ENCODE data around the gene GP2. TPM values are rescaled to one million over a fixed set of nuclear protein-coding genes. Genes with fewer than 3 reads are reported as not detected.

GP2 gene
- total RNA-seq (1 to 10 TPM in 3 of 9 donors, not detected in 6; 2.0 to 9.0 (median 8.8) TPM), polyA plus RNA-seq (1 to 10 TPM in 1 of 3 donors, under 1 TPM in 1, not detected in 1; 0.48 to 2.8 TPM)
- long read RNA-seq, donor 1, result 0 reads
- long read RNA-seq, donor 2, result 0 reads
- long read RNA-seq, donor 3, result 0 reads
- long read RNA-seq, donor 4, result 0 reads
- long read RNA-seq, donor 5, result 0 reads
- long read RNA-seq, donor 6, result 0 reads
- long read RNA-seq, donor 7, result 0 reads
- long read RNA-seq, donor 8, result 0 reads
- long read RNA-seq, donor 9, result 0 reads
- long read RNA-seq, donor 10, result 0 reads

DNA sequence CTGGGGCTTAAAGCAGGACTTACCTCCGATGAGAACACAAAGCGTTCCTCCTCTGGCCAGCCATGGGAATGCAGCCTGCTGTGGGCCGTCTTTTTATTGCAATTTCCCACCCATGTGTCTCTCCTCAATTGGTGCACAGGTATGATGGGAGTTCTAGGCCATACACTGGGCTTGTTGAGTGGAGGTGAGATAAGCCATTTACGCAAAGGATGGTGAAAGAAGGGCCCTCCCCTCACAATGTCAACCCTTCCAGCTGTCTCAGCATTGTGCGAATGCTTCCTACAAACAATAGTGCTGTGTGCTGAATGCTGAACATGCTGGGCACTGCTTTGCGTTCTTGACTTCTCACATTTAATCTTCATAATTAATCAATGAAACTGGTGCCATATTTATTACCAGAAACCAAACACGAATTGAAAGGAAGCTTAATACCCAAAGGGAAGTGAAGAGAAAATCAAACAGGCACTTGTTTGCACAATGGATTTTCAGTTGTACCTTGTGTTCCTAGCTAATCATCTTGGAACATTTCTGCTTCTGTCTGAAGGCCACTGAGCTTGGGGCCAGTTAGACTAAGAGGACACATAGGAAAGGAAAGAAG, at the start of gene GP2:
Gene GP2, minus strand, starts transcription at position 70 of the 598 bp plus-strand sequence. CDS start 1,082 bp downstream, outside the sequence.
- no peaks in the 10 kb centered on the region for H3K4me1 ChIP-seq (replicated peaks in 1 of 2)
- intact Hi-C loops (cut with DNase I), result no loop called here
- H3K9me3 ChIP-seq (replicated peaks in 1 of 3), result no peaks in the 10 kb centered on the region
- no peaks in the 10 kb centered on the region for H3K36me3 ChIP-seq (replicated peaks in 1 of 2)
- no peak for TF ChIP-seq POLR2A (IDR thresholded peaks at IDR 0.05)
- TF ChIP-seq, protein P1, sequence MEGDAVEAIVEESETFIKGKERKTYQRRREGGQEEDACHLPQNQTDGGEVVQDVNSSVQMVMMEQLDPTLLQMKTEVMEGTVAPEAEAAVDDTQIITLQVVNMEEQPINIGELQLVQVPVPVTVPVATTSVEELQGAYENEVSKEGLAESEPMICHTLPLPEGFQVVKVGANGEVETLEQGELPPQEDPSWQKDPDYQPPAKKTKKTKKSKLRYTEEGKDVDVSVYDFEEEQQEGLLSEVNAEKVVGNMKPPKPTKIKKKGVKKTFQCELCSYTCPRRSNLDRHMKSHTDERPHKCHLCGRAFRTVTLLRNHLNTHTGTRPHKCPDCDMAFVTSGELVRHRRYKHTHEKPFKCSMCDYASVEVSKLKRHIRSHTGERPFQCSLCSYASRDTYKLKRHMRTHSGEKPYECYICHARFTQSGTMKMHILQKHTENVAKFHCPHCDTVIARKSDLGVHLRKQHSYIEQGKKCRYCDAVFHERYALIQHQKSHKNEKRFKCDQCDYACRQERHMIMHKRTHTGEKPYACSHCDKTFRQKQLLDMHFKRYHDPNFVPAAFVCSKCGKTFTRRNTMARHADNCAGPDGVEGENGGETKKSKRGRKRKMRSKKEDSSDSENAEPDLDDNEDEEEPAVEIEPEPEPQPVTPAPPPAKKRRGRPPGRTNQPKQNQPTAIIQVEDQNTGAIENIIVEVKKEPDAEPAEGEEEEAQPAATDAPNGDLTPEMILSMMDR (IDR thresholded peaks at IDR 0.05), result no peak
- H3K4me3 ChIP-seq, result no peak within 1 kb of the TSS
- 65 to 77% (median 71%) methylated on average over 7 of the region's 7 CpGs for WGBS, 4 donors
- H3K27me3 ChIP-seq, result no peaks in the 10 kb centered on the region
- no peak for DNase-seq
- H3K27ac ChIP-seq, result no peak within 1 kb of the TSS

DNA sequence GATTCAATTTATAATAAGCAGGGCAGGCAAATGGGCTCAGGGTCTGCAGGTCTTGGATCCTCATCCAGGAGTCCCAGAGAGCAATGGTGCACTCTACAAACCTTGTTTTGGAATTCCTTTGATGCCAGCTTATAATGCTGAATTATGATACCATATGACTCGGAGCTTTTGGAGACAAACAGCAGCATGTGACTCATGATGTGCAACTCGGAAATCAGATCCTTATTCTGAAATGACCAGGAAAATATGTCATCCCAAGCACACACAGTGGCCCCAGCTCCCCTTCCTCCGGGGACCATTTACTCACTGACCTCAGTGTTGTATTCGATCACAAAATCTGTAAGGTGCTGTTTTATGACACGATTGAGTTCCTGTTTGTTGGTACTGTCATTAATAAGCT, 45.4 kb upstream of the GP2 start:
- H3K4me1 ChIP-seq (replicated peaks in 1 of 2), result no peaks in the 10 kb centered on the region
- H3K36me3 ChIP-seq (replicated peaks in 1 of 2), result no peaks in the 10 kb centered on the region
- no peak for TF ChIP-seq POLR2A (IDR thresholded peaks at IDR 0.05)
- TF ChIP-seq, protein P1 (IDR thresholded peaks at IDR 0.05), result no peak
- H3K9me3 ChIP-seq (replicated peaks in 1 of 3), result no peaks in the 10 kb centered on the region
- H3K4me3 ChIP-seq, result no peak overlapping the region
- WGBS, 4 donors, result 63 to 73% (median 71%) methylated on average over 4 to 5 of the region's 5 CpGs
- H3K27ac ChIP-seq, result no peak overlapping the region
- DNase-seq, result no peak
- intact Hi-C loops (cut with DNase I), result no loop called here
- H3K27me3 ChIP-seq, result no peaks in the 10 kb centered on the region

- Histone ChIP-seq H3K36me3 (replicated peaks in 1 of 2) (no peaks in the 10 kb centered on the region), H3K9me3 (replicated peaks in 1 of 3) (no peaks in the 10 kb centered on the region), H3K27me3 (no peaks in the 10 kb centered on the region), H3K27ac (no peak overlapping the region), H3K4me3 (no peak overlapping the region), H3K4me1 (replicated peaks in 1 of 2) (no peaks in the 10 kb centered on the region)
- 57 to 63% (median 58%) methylated on average over 8 to 9 of the region's 9 CpGs for WGBS, 4 donors
- no peak for DNase-seq
- intact Hi-C loops (cut with DNase I), result no loop called here
- TF ChIP-seq, protein P1 (IDR thresholded peaks at IDR 0.05), result no peak
- TF ChIP-seq POLR2A (IDR thresholded peaks at IDR 0.05), result no peak
These were observed 42.2 kb upstream of the GP2 start for GRCh38 chr16:20369452-20370054.

- H3K36me3 ChIP-seq (replicated peaks in 1 of 2), result no peaks in the 10 kb centered on the region
- H3K27me3 ChIP-seq, result no peaks in the 10 kb centered on the region
- 65 to 83% (median 76%) methylated on average over 3 of the region's 3 CpGs for WGBS, 4 donors
- no peak overlapping the region for H3K27ac ChIP-seq
- intact Hi-C loops (cut with DNase I), result no loop called here
- no peaks in the 10 kb centered on the region for H3K4me1 ChIP-seq (replicated peaks in 1 of 2)
- H3K4me3 ChIP-seq, result no peak overlapping the region
- TF ChIP-seq, protein P1 (IDR thresholded peaks at IDR 0.05), result no peak
- TF ChIP-seq POLR2A (IDR thresholded peaks at IDR 0.05), result no peak
- no peaks in the 10 kb centered on the region for H3K9me3 ChIP-seq (replicated peaks in 1 of 3)
- no peak for DNase-seq
These were observed 36.7 kb upstream of the GP2 start for GRCh38 chr16:20364051-20364450.
